Lower leg skin (tissue), 4 donors: Measurements from ENCODE around the gene COL4A6. TPM values are rescaled to one million over a fixed set of nuclear protein-coding genes. Genes with fewer than 3 reads are reported as not detected.

Source experiments
- DNase-seq, 2 donors: peaks; one replicate each; pipeline ENCODE4 v3.0.0-alpha.2; 2019; ENCODE audit warnings: low spot score in 2 of 2
- H3K4me3 ChIP-seq: fragments of 200-600 bp; sonication (generic); 2 replicates; pipeline ENCODE4 v1.5.1; 2017; ENCODE audit warnings: mild to moderate bottlenecking, low read depth; ENCODE audit not compliant: poor library complexity, severe bottlenecking
- CTCF ChIP-seq, 3 donors: fragments of 450-650 bp; IDR thresholded peaks; one replicate each; pipeline ENCODE4 v1.5.1; 2016; ENCODE audit warnings: antibody characterized with exemption in 3 of 3, mild to moderate bottlenecking in 3 of 3, moderate library complexity in 2 of 3
- POLR2A ChIP-seq, 2 donors: fragments of 450-650 bp; IDR thresholded peaks; one replicate each; pipeline ENCODE4 v1.6.1; 2016 to 2017; ENCODE audit warnings: antibody characterized with exemption in 2 of 2, mild to moderate bottlenecking in 1 of 2, moderate library complexity in 1 of 2
- WGBS, 2 donors: methylation state at CpG; one replicate each; pipeline ENCODE4 v1.1.5; 2018; 5-methylcytosine and 5-hydroxymethylcytosine counted together
- intact Hi-C: fragments of 100-400 bp; cut with DNase I; formaldehyde crosslinking; loops from one replicate; pipeline ENCODE4 v1.15.0; 2023; ENCODE audit warnings: low total_unique reads
- total RNA-seq, 4 donors: library from RNA; depleted of rRNA; stranded (reverse); fragments of >200 nt; gene quantifications; one replicate each; pipeline ENCODE4 v1.1.0, GENCODE V29; 2016

Gene COL4A6
- total RNA-seq, 4 donors from 2014 or later = 9.4 to 15.3 (median 11.6) TPM

- no peak for TF ChIP-seq POLR2A (IDR thresholded peaks at IDR 0.05)
- TF ChIP-seq CTCF (IDR thresholded peaks at IDR 0.05) = no peak
- no peak for DNase-seq
- no peak overlapping the region for H3K4me3 ChIP-seq
- 63 to 69% methylated on average over 4 to 5 of the region's 5 CpGs for WGBS, 2 donors
- intact Hi-C loops = no loop called here
These were observed 187.3 kb downstream of the COL4A6 start for GRCh38 chrX:108250654-108251579.

- DNase-seq = no peak
- TF ChIP-seq CTCF (IDR thresholded peaks at IDR 0.05) (no peak), POLR2A (IDR thresholded peaks at IDR 0.05) (no peak)
- intact Hi-C loops = no loop called here
- no peak overlapping the region for H3K4me3 ChIP-seq
- 89 to 96% methylated on average over 3 of the region's 3 CpGs for WGBS, 2 donors
These were observed 191.8 kb downstream of the COL4A6 start for GRCh38 chrX:108246304-108246954.

GRCh38 chrX:108245462-108245861 is 192.8 kb downstream of the COL4A6 start:
- WGBS, 2 donors = 76 to 96% methylated on average over 6 of the region's 6 CpGs
- no peak overlapping the region for H3K4me3 ChIP-seq
- intact Hi-C loops = no loop called here
- TF ChIP-seq CTCF (IDR thresholded peaks at IDR 0.05) = no peak
- no peak for TF ChIP-seq POLR2A (IDR thresholded peaks at IDR 0.05)
- no peak for DNase-seq

GRCh38 chrX:108235986-108236385 is 202.2 kb downstream of the COL4A6 start:
- TF ChIP-seq POLR2A (IDR thresholded peaks at IDR 0.05) = no peak
- TF ChIP-seq CTCF (IDR thresholded peaks at IDR 0.05) = no peak
- DNase-seq = no peak
- intact Hi-C loops = no loop called here
- no peak overlapping the region for H3K4me3 ChIP-seq
- WGBS, 2 donors = 68 to 78% methylated on average over 4 of the region's 4 CpGs

GRCh38 chrX:108230574-108230973 is 207.6 kb downstream of the COL4A6 start:
- TF ChIP-seq POLR2A (IDR thresholded peaks at IDR 0.05) (no peak), CTCF (IDR thresholded peaks at IDR 0.05) (no peak)
- 55 to 64% methylated on average over 1 of the region's 1 CpG for WGBS, 2 donors
- intact Hi-C loops = no loop called here
- H3K4me3 ChIP-seq = no peak overlapping the region
- no peak for DNase-seq
